Hematopoietic multipotent progenitor cell treated with erythropoietin and hydrocortisone succinate and interleukin-3 and kit ligand, for 8 days (in vitro differentiated cells): ENCODE results near the gene TEX29.
A peak's percentile ranks its signal among the peaks of the same experiment; 100 is the strongest.

Source experiments
- DNase-seq: peaks from one replicate; pipeline ENCODE4 v3.0.0-alpha.2; 2015

The TEX29 gene

DNA sequence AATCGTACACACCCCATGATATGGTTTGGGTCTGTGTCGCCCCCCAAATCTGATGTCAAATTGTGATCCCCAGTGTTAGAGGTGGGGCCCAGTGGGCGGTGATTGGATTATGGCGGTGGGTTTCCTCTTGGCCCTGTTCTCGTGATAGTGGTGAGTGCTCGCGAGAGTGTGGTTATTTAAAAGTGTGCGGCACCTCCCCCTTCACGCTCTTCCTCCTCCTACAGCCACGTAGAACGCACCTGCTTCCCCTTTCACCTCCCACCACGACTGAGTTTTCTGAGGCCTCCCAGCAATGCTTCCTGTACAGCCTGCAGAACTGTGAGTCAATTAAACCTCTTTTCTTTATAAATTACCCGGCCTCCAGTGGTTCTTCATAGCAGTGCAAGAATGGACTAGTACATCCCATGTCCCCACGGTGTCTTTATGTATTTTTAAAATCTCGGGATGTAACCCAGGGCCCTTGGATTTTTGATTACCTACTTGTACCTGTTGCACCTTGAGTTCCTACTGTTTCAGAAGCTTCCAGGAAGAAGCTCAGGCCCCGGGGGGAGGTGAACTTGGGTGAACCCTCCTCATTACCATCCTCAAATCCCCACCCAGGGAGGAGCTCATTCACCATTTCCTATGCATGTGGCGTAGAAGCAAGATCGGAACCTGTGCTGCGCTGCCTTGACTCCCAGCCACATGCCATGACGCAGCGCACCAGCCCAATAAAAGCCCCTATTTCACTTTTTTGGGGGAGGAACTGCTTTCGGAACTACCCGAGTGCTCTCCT is 52.4 kb downstream of the TEX29 start:
- no peak for DNase-seq

GRCh38 chr13:111373486-111373885 is 53.0 kb downstream of the TEX29 start:
- no peak for DNase-seq

DNA sequence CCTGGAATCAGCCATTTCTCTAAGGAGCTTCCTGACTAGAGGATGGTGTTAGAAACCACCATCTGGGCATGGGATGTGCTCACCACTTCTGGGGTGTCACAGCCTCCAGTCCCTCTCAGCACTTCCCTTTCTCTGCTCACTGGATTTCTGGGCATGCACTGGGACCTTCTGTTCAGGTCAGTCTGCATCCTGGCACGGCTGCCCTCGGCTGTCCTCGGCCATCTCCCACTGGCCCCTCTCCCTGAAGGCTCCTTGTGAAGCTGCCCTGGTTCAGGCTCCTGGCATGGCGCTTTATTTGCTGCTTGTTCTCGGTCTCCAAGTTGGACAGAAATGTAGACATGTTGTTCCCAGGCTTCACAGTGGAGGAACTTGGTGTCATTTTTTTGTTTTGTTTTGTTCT is 60.0 kb downstream of the TEX29 start:
- no peak for DNase-seq

GRCh38 chr13:111382411-111382810 is 62.0 kb downstream of the TEX29 start:
- DNase-seq, result no peak

DNA sequence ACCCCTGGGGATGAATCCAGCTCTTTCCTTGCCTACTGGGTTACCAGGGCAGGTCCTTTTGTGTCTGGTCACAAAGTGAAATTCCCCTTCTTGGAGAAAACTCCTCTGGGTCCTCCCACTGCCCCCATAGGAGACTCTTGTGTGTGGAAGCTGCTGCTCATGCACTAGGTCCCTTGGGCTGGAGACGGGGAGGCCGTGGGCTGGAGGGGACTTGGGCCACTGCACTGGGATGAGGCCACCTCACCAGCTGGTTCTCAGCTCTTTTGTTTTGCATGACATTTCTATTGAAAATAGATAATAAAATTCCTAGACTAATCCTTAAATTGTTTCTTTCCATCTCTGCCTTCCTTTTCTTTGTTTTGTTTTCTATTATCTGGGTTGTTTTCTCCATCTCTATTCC is 62.4 kb downstream of the TEX29 start:
- no peak for DNase-seq

DNA sequence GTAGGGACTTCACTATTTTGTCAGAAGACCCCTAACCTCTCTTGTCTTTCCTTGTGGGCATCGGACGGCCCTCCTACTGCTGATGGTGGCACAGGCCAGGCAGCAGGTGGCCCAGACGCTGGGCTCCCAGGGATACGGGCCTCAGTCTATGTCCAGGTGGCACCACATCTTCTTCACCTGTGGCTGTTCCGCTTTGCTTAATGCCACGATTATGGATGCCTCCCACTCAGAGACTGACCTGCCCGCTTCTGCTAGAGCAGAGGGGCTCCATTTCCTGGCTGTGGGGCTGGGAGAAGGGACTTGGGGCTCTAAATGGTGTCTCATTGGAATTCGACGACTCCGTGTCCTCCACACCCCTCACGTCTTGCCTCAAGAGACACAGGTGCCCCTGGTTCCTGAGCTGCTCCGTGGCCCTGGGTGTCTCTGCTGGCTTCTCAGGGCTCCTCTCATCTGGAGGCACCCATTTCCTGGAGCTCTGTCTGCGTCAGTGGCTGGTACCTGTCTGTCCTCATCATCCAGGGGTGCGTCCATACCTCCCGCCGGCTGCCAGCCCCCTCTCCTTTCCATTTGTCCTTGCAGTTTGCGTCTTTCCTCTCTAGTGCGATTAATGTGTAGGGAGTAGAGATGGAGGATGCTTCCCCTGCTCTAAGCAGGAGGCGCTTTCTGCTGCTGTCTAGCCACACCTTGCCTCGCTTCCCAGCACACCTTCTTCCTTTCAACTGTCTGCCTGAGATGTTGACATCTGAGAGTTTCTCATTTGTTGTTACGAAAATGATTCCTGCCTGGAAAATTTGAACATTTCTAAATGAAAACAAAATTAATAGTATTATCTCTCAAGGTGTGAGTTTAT is 63.4 kb downstream of the TEX29 start:
- no peak for DNase-seq

DNA sequence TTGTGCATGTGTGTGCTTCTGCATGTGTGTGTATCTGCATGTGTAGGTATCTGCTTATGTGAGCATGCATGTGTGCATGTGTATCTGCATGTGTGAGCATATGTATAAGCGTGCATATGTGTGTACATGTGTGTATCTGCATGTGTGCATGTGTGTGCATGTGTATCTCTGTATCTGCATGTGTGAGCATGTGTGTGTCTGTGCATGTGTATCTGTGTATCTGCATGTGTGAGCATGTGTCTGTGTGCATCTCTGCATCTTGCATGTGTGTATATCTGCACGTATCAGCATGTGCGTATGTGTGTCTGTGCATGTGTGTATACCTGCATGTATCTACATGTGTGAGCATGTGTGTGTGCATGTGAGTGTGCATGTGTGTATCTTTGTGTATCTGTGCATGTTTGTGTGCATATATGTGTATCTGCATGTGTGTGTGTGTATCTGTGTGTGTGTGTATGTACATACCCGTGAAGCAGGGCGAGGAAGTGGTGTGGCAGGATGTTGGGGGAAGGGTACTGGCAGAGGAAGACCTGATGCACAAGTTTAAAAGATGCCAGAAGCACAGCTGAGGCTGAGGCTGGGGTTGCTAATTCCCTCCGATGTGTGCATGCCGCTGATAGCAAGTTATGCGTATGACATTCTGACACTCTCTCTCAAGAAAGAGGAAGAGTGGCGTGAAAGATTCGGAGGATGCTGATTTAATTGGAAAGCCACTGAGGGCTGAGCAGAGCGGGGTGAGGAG is 64.2 kb downstream of the TEX29 start:
- peak; percentile 5 for DNase-seq

DNA sequence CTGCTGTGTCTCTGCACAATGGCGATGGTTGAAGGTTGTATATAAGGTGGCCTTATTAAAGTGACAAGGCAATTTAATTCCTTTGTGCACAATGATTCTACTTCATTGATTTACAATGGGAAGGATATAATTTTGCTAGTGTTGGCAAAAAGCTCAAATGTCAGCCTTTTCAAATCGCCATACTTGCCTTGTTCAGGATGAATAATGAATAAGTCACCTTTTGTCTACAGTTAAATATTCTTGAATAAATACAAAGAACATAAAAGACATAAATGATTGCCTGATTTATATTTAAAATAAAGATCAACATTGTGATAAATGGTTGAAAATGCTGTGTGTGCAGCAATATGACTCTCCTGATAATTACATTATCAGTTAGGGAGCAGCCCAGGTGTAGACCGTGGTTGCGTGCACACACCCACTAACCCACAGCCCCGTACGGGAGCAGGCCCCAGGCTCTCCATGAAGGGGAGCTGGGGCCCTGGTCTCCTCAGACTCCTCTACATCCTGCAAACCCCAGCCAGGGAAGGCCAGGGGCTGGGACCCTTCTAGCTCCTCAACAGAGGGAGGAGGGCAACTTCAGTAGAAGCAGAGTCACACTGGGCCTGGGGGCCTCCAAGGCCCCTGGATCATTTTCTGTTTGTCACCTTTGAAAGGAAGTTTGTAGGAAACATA is 64.9 kb downstream of the TEX29 start:
- no peak for DNase-seq

- DNase-seq, result no peak
Observed at GRCh38 chr13:111387026-111387871, 66.8 kb downstream of the TEX29 start.

DNA sequence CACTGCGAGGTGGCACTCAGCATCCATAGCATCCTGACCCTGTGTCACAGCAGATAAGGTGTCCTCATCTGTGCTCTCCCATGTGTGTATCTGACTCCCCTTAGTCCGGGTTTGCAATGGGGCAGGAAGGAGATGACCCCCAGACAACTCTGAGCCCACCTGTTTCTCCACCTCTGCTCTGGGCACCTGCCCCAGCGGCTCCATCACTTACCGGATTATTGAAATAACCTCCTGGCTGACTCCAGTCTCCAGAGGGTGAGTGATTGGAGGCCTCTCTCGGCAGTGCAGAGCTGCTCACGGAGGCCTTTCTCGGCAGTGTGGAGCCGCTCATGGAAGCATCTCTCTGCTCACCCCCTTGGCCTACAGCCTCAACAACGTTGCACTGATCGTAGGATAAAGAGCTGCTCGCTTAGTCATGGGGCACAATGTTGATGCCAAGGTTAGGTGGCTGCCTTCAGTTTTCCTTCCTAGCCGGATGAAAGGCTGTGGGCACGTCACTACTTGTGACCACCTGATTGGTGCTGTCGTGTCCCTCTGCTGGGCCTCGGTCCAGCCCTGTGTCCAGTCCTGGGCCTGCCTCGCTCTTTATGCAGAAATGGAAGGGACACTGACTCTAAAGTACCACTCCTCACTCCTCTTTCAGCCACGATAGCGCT is 67.6 kb downstream of the TEX29 start:
- DNase-seq, result no peak

DNA sequence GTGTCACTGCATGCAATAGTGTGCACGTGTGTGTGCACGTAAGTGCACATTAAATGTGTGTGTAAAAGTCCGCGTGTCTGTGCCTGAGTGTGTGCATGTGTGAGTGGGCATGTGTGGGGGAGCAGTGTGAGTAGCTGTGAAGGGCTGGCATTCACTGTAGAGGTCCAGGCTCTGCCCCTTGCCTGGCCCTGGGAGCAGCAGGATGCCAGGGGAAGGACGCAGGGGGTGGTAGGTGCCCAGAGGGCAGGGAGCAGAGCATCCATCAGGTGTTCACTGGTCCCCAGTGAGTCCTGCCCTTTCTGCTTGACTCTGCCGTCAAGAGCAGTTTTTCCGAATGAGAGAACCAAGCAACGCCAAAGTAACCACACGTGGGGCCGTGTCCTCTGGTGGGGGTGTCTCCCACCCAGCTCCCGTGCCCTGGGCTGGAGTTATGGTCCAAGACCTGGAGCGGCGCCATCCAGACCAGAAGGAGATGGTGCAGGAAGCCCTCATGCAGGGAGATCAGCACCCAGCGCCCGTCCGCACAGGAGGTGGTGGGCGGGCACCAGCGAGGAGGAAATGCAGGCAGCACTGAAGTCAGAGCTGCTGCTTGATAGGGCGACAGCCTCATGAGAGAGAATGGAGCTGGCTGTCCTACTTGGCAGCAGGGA is 68.5 kb downstream of the TEX29 start:
- DNase-seq, result no peak

GRCh38 chr13:111389621-111390521 is 69.4 kb downstream of the TEX29 start:
- DNase-seq, result no peak

- no peak for DNase-seq
Observed at GRCh38 chr13:111390522-111391270, 70.3 kb downstream of the TEX29 start.

DNA sequence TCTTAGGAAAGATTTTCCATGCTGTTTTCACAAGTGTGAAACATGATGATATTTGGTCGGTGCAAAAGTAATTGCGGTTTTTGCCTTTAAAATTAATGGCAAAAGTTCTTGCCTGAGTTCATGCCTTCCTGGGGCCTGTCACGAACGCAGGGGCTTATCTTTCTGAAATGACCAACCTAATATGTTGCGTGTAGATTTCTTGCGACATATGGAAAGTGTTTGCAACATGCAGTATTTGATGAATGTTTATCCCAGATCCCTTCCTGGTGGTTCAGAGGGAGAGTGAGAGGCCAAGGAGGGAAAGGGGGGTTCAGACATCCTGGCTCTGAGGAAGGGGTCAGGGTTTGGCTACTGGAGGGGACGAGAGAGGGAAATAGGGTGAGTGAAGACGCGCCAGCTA is 72.0 kb downstream of the TEX29 start:
- no peak for DNase-seq

DNA sequence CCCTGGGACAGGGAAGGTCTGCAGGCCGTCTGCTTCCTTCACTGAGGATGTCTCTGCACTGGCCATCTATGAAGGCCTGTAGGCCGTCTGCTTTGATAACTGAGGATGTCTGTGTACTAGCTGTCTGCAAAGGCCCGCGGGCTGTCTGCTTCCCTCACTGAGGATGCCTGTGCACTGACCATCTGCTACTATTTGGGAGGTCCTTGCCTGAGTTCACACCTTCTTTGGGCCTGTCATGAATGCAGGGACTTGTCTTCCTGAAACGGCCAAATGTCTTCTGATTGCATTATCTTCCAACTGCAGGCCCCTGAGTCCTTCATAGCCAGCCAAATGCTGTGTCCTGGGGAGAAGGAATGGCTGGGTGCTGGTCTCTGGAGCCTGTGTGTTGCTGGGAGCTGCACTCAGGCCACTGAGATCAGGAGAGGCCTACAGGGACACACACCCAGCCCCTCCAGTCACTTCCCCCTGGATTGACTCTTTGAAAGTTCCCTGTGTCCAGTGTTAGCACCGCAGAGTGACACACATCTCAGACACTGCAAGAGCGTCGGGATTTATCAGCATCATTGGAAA is 72.9 kb downstream of the TEX29 start:
- DNase-seq, result no peak
